Right ventricle myocardium superior (tissue), 1 donor: ENCODE data around the gene C1orf105. TPM values are rescaled to one million over a fixed set of nuclear protein-coding genes. Genes with fewer than 3 reads are reported as not detected.

Experiments
- ATAC-seq: fragments of 200-7000 bp; cut with Tn5 transposase; one replicate; pipeline ENCODE4 v1.9.1; 2020; ENCODE audit warnings: mild to moderate bottlenecking; ENCODE audit not compliant: poor library complexity
- DNase-seq: peaks from one replicate; pipeline ENCODE4 v3.0.0-alpha.2; 2020
- intact Hi-C: fragments of 100-400 bp; cut with DNase I; formaldehyde crosslinking; loops from one replicate; pipeline ENCODE4 v1.11.2; 2022
- total RNA-seq: library from RNA; stranded (reverse); fragmentation: NEBNext Ultra II Directional; extraction: Animal tissue kit (Norgen Biotek cat#: 25700); gene quantifications from one replicate; pipeline ENCODE4 v1.2.1, GENCODE V29; 2021
- donor health status: DM: no; HTN: yes; CAD: no; lungs with severe emphysema.

C1orf105 gene
- total RNA-seq, 1 donor from 2014 or later: 14.3 TPM

DNA sequence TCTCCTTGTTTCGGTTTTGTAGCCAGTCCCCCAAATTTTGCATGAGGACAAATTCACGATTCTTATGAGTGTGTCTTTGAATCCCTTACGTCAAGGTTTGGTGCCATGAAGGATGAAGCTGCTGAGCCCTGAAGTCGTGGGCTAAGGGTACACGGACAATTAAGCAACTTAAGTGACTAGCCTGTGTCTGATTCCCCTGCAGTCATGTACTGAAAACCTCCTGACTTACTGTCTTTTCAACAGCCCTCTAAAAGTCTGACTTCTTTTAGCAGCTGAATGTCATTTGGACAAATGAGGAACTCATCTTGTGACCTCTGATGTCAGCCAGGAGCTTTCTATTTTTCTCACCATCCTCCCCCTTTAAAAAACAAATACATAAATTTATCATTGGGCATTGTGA is 27.1 kb upstream of the C1orf105 start:
- ATAC-seq (no peak), DNase-seq (no peak)
- intact Hi-C loops: loop anchor here (10.0 kb wide), 1 partner anchor 259 kb away; no protein-coding TSS in a partner anchor

- intact Hi-C loops: loop anchor here (10.0 kb wide), 1 partner anchor 259 kb away; no protein-coding TSS in a partner anchor
- DNase-seq (no peak), ATAC-seq (no peak)
Measured at GRCh38 chr1:172394141-172394751, 26.2 kb upstream of the C1orf105 start.

DNA sequence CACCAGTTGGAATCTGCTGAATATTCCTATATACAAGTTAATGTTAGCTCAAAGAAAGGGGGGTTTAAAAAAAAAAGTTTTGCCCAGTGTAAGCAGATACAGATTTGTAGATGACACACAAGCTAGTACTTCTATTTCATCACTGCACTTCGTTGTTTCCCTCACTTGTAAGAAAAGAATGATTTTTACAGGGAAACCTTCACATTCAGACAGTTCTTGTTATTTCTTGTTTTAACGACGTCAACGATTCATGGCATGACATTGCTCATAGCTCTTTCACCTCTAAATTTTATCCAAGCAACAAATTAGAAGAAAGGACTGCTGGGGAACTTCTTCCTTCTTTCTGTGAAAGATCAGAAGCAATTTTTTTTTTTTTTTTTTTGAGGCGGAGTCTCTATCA is 25.7 kb upstream of the C1orf105 start:
- intact Hi-C loops: loop anchor here (5.0 to 10.0 kb wide), 2 partner anchors 260 to 303 kb away; no protein-coding TSS in a partner anchor
- ATAC-seq: no peak
- no peak for DNase-seq

DNA sequence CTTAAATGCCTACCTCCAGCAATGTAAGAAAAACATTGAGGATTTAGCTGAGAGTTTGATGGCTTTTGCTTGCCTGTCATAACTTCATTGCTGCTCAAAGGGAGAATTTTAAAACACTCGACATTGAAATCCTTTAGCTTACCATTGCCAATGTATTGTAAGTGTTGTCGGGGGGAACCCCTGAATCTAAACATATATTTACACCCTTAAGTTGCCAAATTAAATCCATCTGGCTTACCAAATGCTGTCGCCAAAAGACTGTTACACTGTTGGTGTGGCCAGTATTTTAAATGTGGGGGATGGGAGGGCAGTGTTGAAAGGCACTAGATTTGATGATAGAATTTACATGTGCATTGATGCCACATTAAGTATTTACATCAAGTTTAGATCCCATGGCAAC is 24.9 kb upstream of the C1orf105 start:
- intact Hi-C loops: loop anchor here (5.0 to 10.0 kb wide), 2 partner anchors 261 to 303 kb away; no protein-coding TSS in a partner anchor
- ATAC-seq: no peak

DNA sequence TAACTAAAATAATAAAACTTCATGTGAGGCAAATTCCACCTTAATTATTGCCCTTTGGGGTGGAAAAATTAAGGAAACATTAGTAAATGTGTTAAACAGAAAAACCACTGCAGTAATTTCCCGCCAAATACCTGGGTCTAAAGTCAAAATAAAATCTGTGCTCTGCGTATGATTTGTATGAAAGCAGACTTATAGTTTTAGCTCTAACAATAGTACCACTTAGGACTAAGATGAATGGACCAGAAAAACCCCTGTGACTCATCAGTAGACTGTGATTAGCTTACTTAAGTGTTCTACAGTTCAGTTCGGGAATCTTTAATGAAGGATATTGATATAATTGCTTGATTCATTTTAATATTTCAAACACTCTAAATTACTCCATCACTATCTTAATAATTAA is 23.3 kb upstream of the C1orf105 start:
- ATAC-seq (no peak), DNase-seq (no peak)
- intact Hi-C loops: loop anchor here (5.0 to 10.0 kb wide), 2 partner anchors 262 to 305 kb away; no protein-coding TSS in a partner anchor

More for the DNA sequence above, 24.9 kb upstream of the C1orf105 start:
- DNase-seq: no peak

DNA sequence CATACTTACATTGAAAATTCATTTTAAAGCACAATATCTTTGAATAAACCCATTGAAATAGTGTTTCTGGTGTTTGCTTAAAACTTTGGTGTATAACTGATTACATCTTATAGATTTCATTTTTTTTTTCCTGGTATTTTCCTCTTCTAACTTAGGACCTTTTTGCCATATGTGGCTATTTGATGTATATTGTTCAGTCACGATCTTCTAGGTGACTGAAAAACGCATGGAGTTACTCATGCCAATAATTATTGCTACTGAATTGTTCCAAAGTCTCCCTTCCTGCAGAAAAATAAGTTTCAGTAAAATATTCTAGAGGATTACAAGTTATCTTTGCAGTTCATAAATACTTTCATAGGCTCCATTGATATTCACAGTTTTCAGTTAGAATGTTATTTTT is 22.9 kb upstream of the C1orf105 start:
- intact Hi-C loops: loop anchor here (5.0 to 10.0 kb wide), 2 partner anchors 263 to 305 kb away; no protein-coding TSS in a partner anchor
- ATAC-seq (no peak), DNase-seq (no peak)

GRCh38 chr1:172398193-172398592 is 22.3 kb upstream of the C1orf105 start:
- intact Hi-C loops: loop anchor here (5.0 to 10.0 kb wide), 2 partner anchors 263 to 306 kb away; no protein-coding TSS in a partner anchor
- ATAC-seq (peak; percentile 80), DNase-seq (no peak)

DNA sequence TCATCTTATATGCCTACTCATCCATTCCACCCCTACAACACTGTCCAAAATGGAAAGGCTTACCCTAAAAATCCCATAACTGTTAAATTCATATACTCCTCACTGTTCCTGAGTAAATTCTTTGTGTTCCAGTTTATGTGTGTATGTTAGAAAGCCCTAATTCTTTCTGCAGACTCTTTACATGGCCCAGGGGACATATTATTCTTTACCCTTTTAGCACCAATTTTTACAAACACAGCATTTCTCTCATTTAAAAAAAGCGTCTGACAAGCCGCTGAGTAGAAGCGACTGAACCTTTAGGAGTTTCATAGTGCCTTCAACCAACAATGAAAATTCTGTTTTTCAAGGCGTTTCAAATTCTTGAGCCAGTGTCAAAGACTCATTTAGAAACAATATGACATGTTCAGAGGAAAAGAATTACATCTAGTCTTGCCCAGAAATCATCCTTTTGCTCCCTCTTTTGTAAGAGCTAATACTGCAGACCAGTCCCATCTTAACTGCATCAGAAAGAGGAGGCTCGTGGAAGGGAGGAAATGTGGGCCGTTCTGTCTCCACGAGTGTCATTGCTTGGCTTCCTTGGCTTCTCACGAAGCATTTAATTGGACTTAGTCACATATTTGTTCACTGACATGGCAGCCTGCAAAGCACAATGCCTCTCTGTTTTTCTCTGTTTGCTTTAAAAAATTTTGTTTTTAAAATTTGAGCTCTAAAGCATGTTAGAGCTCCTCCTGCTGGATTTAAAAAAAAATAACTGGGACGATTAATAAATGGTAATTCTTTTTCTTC is 21.3 kb upstream of the C1orf105 start:
- intact Hi-C loops: loop anchor here (5.0 to 10.0 kb wide), 2 partner anchors 264 to 307 kb away; no protein-coding TSS in a partner anchor
- ATAC-seq: peak; percentile 83
- DNase-seq: no peak

- intact Hi-C loops: loop anchor here (5.0 to 10.0 kb wide), 2 partner anchors 265 to 308 kb away; no protein-coding TSS in a partner anchor
- ATAC-seq (peak; percentile 14), DNase-seq (no peak)
Measured at GRCh38 chr1:172399756-172400721, 20.4 kb upstream of the C1orf105 start.

DNA sequence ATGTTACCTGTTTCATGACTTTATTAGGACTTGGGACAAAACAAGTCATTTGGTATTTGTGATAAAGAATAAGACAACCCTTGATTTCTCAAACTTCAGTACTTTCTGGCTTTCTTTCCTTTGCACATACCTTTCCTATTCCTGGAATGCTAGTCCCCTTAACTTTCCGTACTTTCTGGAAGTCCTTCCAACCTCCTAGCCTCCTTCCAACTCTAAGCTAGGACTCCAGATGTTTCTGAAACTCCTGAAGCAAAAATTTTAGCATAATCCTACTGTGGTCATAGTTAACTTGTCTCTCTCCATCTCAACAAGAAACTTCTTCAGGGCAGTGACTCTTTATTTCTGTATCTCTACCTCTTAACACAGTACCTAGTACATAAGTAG is 19.8 kb upstream of the C1orf105 start:
- DNase-seq: no peak
- ATAC-seq: no peak
- intact Hi-C loops: no loop called here

GRCh38 chr1:172401477-172401876 is 19.0 kb upstream of the C1orf105 start:
- intact Hi-C loops: no loop called here
- DNase-seq (no peak), ATAC-seq (no peak)

DNA sequence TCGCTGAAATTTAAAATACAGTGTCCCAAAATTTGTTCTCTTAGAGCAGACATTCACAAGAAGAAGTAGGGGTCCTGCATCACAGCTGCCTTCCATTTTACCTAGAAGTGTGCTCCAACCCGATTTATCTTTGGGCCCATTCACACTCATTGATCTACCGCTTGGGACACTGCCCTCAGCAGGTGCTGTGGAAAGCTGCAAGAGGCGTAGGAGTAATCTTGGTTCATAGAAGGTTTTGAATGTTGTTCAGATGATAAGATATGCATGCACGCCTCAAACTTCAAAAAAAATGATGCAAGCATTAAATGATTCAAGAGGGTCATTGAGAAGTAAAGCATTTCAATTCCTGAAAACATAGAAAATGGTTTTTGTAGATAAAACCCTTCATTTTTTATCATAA is 18.6 kb upstream of the C1orf105 start:
- ATAC-seq (no peak), DNase-seq (no peak)
- intact Hi-C loops: no loop called here

GRCh38 chr1:172402878-172403569 is 17.5 kb upstream of the C1orf105 start:
- intact Hi-C loops: no loop called here
- no peak for DNase-seq

GRCh38 chr1:172404121-172404520 is 16.4 kb upstream of the C1orf105 start:
- intact Hi-C loops: no loop called here
- no peak for ATAC-seq
- DNase-seq: no peak

More at GRCh38 chr1:172402878-172403569, 17.5 kb upstream of the C1orf105 start:
- no peak for ATAC-seq

GRCh38 chr1:172405912-172406311 is 14.6 kb upstream of the C1orf105 start:
- intact Hi-C loops: no loop called here
- no peak for ATAC-seq

GRCh38 chr1:172406968-172407367 is 13.5 kb upstream of the C1orf105 start:
- intact Hi-C loops: no loop called here
- ATAC-seq (no peak), DNase-seq (no peak)

More at GRCh38 chr1:172405912-172406311, 14.6 kb upstream of the C1orf105 start:
- DNase-seq: no peak

GRCh38 chr1:172408958-172409357 is 11.5 kb upstream of the C1orf105 start:
- intact Hi-C loops: no loop called here

GRCh38 chr1:172410027-172410426 is 10.5 kb upstream of the C1orf105 start:
- intact Hi-C loops: no loop called here
- DNase-seq (no peak), ATAC-seq (no peak)

More at GRCh38 chr1:172408958-172409357, 11.5 kb upstream of the C1orf105 start:
- no peak for DNase-seq
- no peak for ATAC-seq
